GM12878 (cell line): ENCODE results near the gene HTRA2.

Experiments
- ATF7 ChIP-seq: fragments of 450-650 bp; IDR thresholded peaks from 2 replicates; pipeline ENCODE4 v1.6.1; 2016; ENCODE audit warnings: low read depth, mild to moderate bottlenecking
- CTCF ChIP-seq, 3 experiments: IDR thresholded peaks in 2 of 3; conservative IDR thresholded peaks in 1 of 3; 2 replicates each; pipeline ENCODE4 v1.5.1; 2011; ENCODE audit warnings: low read depth in 3 of 3, low read length in 3 of 3, mild to moderate bottlenecking in 3 of 3, control low read depth in 2 of 3, moderate library complexity in 2 of 3, inconsistent platforms in 1 of 3, mixed read lengths in 1 of 3; ENCODE audit not compliant: control insufficient read depth in 2 of 3, insufficient read depth in 1 of 3; ENCODE audit errors: extremely low read depth in 1 of 3
- EP300 ChIP-seq, 2 experiments: fragments of 150-350 bp in 1 of 2; IDR thresholded peaks; 2 replicates each; pipeline ENCODE4 v1.6.1; 2011 to 2012; ENCODE audit warnings: low read depth in 2 of 2, low read length in 2 of 2, borderline replicate concordance in 1 of 2, improper control_type of control experiment in 1 of 2, inconsistent platforms in 1 of 2; ENCODE audit not compliant: control insufficient read depth in 1 of 2
- MXI1 ChIP-seq: fragments of 150-350 bp; IDR thresholded peaks from 2 replicates; pipeline ENCODE4 v1.6.1; 2011; ENCODE audit warnings: low read depth, mild to moderate bottlenecking, inconsistent platforms, low read length, improper control_type of control experiment
- MYC ChIP-seq: IDR thresholded peaks from 2 replicates; pipeline ENCODE4 v1.6.1; 2011; ENCODE audit warnings: mild to moderate bottlenecking, low read length, moderate library complexity, inconsistent platforms; ENCODE audit not compliant: insufficient read depth, insufficient replicate concordance, insufficient read length, severe bottlenecking
- PAX5 ChIP-seq: IDR thresholded peaks from 2 replicates; pipeline ENCODE4 v1.6.1; 2011; ENCODE audit warnings: low read depth, low read length, borderline replicate concordance
- REST ChIP-seq: IDR thresholded peaks from 2 replicates; pipeline ENCODE4 v1.6.1; 2012; ENCODE audit warnings: mild to moderate bottlenecking, low read depth, low read length
- YY1 ChIP-seq: IDR thresholded peaks from 2 replicates; pipeline ENCODE4 v1.6.1; 2011; ENCODE audit warnings: low read depth, mild to moderate bottlenecking, low read length

- TF ChIP-seq PAX5 (no peak), REST (no peak), ATF7 (no peak), YY1 (no peak), CTCF (IDR thresholded peaks at IDR 0.05 in 2 of 3, conservative IDR thresholded peaks at IDR 0.05 in 1 of 3; ENCODE audit: control insufficient read depth in 2 of 3, extremely low read depth in 1 of 3, insufficient read depth in 1 of 3, low read depth in 3 of 3, low read length in 3 of 3) (no peak), MYC (no peak), EP300 (IDR thresholded peaks at IDR 0.05; ENCODE audit: borderline replicate concordance in 1 of 2, control insufficient read depth in 1 of 2, low read depth in 2 of 2, low read length in 2 of 2) (no peak), MXI1 (no peak)
Observed at GRCh38 chr2:74542978-74543377, 13.2 kb downstream of the HTRA2 start.
